Stimulated activated CD4-positive, alpha-beta T cell treated with anti-CD3 and anti-CD28 coated beads, Interleukin-12 subunit alpha, Interleukin-12 subunit beta, amount 100 ng/mL, for 24 hours (primary cell): ENCODE results near the gene TMEM184C.

Source experiments
- DNase-seq, 2 experiments: peaks; one replicate each; pipeline ENCODE4 v3.0.0-alpha.2; 2020; ENCODE audit warnings: low read depth in 2 of 2

TMEM184C gene

GRCh38 chr4:147617173-147617840, at the start of gene TMEM184C:
Gene TMEM184C (plus strand): TSS chr4:147617397. CDS start chr4:147617957, 560 bp downstream.
- DNase-seq, result peak; percentile 95 to 99

DNA sequence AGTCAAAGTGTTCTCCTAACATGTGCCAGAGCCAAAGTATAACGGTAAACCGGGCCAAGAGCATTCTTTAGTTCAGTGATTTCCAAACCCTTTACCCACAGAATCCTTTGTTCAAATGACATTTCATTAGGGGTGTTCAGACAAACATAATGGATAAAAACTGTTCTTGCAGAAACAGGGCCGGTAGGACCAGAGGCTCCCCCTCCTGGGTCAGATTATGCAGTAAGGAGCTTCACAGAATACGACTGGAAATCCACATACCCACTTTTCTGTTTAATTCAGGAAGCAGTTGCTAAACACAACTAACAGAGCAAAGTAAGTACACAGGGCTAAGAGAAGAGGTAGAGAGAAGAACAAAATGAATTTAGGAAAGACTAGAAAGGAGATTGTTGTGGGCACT, 46.6 kb upstream of the TMEM184C start:
- no peak for DNase-seq

GRCh38 chr4:147571036-147571770, 46.0 kb upstream of the TMEM184C start:
- no peak for DNase-seq

GRCh38 chr4:147576084-147576483, 41.1 kb upstream of the TMEM184C start:
- DNase-seq, result no peak

DNA sequence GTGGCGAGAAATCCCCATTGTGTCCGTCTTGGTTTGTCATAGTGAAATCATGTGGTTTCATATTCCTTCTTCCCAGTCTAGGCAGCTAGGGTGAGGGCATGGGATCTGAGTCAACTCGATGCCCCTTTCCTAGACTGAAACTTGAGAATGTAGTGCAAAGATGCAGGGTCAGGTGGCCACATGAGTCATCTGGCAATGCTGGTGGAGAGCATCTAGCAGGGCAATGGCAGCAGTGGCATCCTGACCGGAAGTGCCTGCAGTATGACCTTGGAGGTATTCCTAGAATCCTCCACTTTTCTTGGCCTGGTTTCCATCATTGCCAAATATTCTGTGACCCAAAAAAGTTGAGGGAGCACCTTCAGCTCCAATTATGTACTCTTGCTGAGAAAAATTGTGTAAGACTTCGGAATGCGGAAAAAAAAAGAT, 39.1 kb upstream of the TMEM184C start:
- no peak for DNase-seq

DNA sequence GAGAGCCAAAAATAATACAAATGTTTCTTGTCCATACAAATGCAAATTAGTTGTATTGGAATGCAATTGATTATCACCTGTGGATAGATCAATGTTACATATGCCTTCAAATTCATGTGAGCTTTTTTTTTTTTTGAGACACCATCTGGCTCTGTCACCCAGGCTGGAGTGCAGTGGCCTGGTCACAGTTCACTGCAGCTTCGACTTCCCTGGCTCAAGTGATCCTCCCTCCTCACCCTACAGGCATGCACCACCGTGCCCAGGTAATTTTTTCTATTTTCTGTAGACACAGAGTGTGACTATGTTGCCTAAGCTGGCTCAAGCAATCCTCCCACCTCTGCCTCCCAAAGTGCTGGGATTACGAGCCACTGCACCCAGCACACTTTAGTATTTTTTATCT, 38.6 kb upstream of the TMEM184C start:
- no peak for DNase-seq

GRCh38 chr4:147580396-147580795, 36.8 kb upstream of the TMEM184C start:
- DNase-seq, result no peak

DNA sequence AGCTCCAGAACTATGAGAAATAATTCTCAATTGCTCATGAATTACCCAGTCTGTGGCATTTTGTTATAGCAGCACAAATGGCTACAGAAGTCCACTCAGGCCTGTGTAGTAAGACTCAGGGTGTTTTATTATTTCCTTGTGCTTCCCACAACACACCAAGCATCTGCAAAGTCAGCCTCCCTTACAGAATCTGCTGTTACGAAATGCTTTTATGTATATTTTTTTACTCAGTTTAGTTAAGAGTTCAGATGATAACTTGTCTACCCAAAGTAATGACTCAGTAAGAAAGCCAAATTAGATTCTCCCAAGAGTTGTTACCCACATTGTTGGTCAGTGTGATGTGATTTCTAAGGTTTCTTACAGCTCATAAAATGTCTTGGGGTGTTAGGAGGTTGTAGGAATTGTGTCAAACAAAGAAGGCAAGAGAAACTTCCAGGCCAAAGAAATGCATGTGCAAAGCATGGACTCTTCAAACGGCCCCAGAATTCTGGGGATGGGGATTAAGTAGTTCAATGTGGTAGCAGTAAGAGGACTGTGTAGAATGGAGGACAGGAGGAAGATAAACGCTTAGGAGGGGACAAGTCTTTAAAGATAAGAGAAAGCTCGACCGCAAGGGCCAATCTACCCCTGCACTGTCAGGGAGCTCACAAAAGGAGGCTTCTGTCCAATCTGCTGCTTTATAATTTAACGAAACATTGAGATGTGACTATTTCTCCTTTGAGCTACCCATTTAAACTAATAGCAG, 35.4 kb upstream of the TMEM184C start:
- no peak for DNase-seq

GRCh38 chr4:147582386-147583060, 34.7 kb upstream of the TMEM184C start:
- no peak for DNase-seq

DNA sequence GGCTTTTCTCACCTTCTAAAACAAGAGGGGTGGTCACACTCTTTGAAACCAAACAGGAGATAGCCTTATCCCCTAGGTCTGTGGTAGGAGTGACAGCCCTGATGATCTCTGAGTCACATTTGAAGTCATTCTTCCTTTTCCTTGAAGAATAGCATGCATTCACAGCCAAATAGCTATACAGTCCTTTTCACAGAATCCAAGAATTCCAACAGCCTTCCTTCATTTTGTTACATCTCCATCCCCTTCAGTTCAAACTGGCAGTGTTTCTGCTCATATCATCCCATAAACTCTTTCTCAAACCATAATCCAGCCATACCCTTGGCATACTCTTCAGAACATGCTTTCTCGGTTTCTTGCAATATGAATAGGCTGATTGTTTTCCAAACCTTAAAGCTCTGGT, 33.3 kb upstream of the TMEM184C start:
- no peak for DNase-seq

GRCh38 chr4:147586032-147586431, 31.2 kb upstream of the TMEM184C start:
- no peak for DNase-seq

DNA sequence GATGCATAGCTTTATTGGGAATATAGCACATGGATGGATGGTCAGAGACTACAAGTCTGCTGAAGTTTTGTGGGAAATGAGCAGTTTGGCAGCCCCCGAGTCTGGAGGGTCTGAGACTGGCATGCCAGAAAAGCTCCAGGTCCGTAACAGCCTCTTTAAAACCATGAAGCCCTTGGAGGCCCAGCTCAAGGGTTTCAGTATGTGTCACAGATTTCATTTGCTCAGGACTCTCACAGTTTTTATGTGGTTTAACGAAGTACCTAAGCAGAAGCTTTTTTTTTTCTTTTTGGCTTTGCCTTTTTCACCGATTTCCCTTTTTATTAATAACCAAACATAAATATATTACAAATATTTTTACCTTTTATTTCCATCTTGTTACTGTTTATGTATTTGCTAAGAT, 30.6 kb upstream of the TMEM184C start:
- no peak for DNase-seq

- no peak for DNase-seq
Observed at GRCh38 chr4:147587041-147587440, 30.2 kb upstream of the TMEM184C start.

DNA sequence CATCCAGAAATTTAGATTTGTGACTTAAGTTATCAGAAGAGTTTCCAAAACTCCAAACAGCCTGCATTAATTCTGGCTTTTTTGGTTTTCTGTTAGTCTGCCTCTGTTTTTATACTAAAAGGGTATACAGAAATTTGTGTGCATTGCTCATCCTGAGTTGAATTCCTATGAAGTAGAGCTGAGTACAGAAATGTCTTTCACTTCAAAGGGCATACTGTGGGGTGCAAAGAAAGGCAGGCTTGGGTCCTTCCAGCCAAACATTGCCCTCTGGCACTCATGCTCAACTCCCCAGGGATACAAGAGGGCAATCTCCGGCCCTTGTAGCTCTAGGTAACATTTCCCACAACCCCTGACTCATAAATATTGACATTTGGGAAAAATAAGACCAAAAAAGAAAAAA, 27.6 kb upstream of the TMEM184C start:
- no peak for DNase-seq

- DNase-seq, result peak in 1 of 2 experiments; percentile 29
Observed at GRCh38 chr4:147590249-147590920, 26.8 kb upstream of the TMEM184C start.

GRCh38 chr4:147591106-147591505, 26.1 kb upstream of the TMEM184C start:
- no peak for DNase-seq

DNA sequence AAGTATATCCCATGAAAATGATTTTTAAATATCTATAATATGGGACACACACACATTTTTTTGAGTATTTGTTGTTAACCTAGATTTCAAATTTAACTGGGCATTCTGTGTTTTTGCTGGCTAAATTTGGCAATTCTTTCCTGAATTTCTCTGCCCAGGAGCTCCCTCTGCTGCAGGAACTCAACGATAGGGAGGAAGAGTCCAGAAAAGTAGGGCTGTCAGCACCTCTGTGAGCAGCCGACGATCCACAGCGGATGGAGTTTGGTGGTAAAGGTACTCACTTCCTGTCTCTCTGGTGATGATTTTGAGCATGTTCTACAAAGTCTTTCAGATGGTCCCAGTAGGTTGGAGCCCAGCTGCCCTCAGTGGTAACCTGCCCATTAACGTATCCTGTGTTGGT, 23.1 kb upstream of the TMEM184C start:
- DNase-seq, result no peak

DNA sequence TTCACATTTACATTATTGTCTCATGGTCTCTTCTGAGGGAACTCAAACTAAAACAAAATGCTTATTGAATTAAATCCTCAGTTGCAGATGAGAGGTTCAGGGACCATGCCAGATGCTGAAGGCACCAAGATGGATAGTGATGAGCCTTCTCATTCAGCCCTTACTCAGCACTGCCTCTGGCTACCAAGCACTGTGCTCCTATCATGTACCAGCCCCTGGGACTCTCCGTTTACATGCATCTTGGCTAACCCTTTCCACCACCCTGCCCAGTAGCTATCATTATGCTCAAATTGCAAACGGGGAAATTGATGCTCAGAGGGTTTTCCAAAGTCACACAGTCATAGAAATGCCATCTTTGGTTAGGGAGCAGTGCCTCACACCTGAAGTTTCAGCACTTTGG, 22.6 kb upstream of the TMEM184C start:
- DNase-seq, result no peak

DNA sequence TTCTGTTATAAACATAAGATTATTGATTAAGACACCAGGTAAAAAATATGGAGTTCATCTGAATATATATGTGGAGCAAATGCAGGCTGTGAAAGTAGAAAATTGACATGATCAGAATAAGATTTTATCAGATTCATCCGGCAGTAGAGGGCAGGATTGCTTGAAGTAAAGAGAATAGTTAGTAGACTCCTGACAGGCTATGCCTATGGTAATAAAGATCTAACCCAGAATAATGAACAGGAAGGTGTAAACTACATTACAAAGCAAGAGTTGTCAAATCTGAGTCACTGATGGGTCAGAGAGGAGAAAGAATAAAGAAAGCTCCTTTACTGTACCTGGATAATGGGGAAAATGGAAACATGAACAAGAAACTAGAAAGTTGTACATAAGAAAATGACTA, 20.8 kb upstream of the TMEM184C start:
- no peak for DNase-seq

DNA sequence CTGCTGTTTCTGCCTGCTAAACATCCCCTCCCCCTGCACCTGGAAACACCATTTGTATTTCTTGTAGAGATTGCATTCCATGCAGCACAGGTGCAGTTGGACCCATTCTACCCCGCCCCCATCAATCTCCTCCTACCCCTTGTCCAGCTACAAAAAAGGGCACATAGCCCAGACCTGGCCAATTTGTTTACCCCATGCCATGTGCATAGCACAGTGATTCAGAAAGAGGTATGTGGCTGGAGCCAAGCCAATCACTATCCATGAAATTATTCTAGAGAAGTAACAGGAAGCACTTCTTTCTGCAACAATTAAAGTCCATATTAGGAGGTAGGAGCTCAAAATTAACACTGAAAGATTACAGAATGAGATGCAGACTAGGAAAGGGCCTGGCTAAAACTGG, 20.2 kb upstream of the TMEM184C start:
- no peak for DNase-seq

DNA sequence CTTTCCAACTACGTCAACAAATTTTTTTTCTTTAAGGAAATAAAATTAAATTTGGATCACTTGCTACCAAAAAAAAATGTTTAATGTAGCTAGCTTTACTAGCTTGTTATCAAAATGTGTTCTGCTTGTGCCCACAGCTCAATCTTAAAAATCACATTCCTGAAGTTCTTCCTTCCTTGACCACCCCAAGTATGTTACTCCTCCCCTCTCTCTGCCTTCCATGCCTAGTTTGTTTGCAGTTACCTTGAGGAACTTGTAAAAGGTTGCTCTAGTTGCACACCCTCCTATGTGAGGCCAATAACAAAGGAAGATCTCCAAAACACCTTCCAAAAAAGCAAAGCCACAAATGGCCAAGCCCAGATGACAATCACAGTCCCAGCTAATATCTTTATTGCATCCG, 19.6 kb upstream of the TMEM184C start:
- DNase-seq, result no peak

- DNase-seq, result no peak
Observed at GRCh38 chr4:147599206-147599605, 18.0 kb upstream of the TMEM184C start.
